ENCODE measurements around the gene PITRM1.
"Not testable (repeated sequence)": the region's sequence is repeated elsewhere in the genome, so short reads cannot be mapped to it uniquely, and the experiment has no call there.

The PITRM1 gene

DNA sequence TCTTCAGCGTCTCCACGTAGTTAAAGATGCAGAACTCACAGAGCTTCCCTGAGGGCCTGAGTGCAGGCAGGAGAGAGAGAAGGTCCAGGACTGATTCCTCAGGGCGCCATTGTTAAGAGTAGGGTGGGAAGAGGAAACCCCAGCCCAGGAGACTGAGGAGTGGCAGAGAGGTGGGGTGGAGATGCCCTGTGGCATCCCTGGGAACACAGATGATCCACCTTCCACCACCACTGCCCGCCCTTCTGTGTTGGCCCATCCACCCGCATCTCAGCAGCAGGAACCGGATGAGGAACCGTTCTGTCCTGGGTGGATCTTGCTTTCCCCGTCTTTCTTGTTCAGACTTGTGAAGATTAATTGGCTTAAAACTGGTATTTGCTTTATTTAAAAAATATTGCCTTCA, 56.9 kb downstream of the PITRM1 start:
- peak; percentile 43 for DNase-seq

DNA sequence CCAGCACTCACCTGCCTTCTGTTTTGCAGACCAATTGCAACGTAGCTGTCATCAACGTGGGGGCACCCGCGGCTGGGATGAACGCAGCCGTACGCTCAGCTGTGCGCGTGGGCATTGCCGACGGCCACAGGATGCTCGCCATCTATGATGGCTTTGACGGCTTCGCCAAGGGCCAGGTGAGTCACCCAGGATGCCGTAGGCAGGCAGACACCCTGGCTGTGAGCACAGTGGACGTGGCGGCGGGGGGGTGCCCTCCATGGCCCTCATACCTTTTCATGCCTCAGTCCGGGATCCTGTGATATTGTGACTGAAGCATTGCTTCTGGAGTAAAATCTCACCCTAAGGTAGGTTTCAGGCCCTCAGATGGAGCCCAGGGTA, 59.2 kb downstream of the PITRM1 start:
- no peak for DNase-seq

GRCh38 chr10:3111621-3112163, 60.9 kb downstream of the PITRM1 start:
- DNase-seq = peak; percentile 42

DNA sequence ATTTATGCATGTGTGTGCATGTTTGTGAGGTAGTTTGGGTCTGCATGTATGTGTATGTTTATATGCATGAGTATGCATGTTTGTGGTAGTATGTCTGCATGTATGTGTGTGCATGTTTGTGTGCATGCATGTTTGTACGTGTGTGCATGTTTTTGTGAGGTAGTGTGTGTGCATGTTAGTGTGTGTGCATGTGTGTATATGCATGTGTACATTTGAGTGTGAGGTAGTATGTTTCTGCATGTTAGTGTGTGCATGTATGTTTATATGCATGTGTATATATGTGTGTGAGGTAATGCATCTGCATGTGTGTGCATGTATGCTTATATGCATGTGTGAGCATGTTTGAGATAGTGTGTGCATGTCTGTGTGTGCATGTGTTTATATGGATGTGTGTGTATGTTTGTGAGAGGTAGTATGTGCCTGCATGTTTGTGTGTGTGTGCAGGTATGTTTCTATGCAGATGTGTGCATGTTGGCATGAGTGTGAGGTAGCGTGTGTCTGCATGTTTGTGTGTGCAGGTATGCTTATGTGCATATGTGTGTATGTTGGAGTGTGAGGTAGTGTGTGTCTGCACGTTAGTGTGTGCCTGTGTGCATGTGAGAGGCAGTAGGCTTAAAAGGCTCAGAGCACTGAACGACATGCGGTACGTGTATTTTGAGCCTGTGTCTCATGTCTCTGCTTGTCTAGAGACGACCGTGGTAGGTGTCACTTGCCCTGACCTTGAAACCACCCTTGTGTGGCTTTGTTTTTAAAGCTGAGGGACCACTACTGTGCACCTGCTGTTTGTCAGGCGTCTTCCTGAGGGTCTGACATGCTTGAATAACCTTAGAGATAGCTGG, 61.6 kb downstream of the PITRM1 start:
- no peak for DNase-seq

GRCh38 chr10:3109633-3110032, 62.9 kb downstream of the PITRM1 start:
- DNase-seq = no peak

DNA sequence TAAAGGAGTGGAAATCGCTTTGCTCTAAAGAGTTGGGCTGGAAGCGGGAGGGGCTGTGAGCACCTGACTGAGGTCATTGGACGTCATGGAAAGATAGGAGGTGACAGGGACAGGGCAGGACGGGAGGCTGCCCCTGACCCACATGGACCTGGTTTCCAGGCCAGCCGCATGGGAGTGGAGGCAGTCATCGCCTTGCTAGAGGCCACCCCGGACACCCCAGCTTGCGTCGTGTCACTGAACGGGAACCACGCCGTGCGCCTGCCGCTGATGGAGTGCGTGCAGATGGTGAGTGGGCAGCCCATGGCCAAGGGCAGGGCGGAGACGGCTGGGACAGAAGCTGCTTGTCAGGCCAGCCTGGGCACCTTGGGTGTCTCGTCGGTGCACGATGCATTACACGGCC, 63.4 kb downstream of the PITRM1 start:
- no peak for DNase-seq

GRCh38 chr10:3108575-3109105, 63.9 kb downstream of the PITRM1 start:
- no peak for DNase-seq

- no peak for DNase-seq
These were observed 64.5 kb downstream of the PITRM1 start for GRCh38 chr10:3108033-3108432.

DNA sequence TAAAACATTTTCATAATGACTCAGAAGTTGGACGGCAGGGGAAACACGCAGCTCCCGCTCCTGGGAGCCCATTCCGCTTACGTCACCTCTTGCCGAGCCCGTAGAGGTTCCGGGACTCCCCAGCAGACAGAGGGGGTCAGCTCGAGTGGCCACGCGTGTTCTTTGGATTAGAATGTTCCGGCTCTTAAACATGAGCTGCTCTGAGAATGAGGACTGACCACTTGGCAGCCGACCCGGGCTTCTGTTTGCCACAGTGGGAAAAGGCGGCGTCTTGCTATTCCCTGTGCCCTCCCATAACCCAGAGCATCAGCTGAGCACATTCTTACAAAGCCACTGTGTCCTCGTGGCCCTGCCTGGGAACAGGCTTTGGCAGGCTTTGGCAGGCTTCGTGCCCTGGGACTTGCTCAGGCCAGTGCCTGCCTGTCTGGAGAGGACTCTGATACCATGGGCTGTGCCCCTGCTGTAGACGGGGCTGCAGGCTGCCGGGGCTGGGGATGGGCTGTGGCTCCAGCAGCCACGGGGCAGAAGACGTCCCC, 65.1 kb downstream of the PITRM1 start:
- no peak for DNase-seq

- DNase-seq = no peak
These were observed 65.6 kb downstream of the PITRM1 start for GRCh38 chr10:3106928-3107425.

- not testable (repeated sequence) for DNase-seq
These were observed 66.3 kb downstream of the PITRM1 start for GRCh38 chr10:3106328-3106727.

- DNase-seq = no peak
These were observed 66.7 kb downstream of the PITRM1 start for GRCh38 chr10:3105905-3106304.

GRCh38 chr10:3105166-3105565, 67.4 kb downstream of the PITRM1 start:
- no peak for DNase-seq

DNA sequence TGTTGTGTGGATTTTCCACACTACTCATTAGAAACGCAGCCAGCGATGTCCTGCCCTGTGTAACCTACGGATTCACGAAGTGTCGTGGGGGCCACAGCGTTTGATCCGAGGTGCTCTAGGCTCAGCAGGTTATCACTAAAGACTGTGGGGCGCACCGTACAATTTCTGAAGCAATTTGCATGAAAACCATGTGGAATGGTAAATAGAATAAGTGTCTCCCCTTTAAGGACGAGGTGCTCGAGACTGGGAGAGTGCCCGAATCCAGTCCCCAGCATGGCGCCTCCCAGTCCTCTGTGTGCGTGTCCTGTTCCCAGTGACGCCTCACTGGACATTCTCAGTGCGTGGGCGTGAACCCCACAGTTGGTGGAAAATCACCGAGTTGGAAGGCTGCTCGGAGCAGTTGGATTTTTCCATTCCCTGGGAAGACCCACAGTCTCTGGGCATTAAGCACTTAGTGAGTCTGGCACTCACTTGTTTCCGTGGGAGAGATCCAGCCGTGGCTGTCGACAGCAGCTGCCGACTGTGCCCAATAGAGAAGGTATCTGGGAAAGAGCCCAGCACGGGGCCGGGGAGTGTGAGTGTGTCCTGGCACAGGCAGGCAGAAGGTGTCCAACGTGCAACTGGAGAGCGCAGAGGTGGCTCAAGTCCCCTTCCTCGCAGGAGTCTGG, 68.2 kb downstream of the PITRM1 start:
- DNase-seq = no peak

- no peak for DNase-seq
These were observed 68.9 kb downstream of the PITRM1 start for GRCh38 chr10:3103646-3104045.

DNA sequence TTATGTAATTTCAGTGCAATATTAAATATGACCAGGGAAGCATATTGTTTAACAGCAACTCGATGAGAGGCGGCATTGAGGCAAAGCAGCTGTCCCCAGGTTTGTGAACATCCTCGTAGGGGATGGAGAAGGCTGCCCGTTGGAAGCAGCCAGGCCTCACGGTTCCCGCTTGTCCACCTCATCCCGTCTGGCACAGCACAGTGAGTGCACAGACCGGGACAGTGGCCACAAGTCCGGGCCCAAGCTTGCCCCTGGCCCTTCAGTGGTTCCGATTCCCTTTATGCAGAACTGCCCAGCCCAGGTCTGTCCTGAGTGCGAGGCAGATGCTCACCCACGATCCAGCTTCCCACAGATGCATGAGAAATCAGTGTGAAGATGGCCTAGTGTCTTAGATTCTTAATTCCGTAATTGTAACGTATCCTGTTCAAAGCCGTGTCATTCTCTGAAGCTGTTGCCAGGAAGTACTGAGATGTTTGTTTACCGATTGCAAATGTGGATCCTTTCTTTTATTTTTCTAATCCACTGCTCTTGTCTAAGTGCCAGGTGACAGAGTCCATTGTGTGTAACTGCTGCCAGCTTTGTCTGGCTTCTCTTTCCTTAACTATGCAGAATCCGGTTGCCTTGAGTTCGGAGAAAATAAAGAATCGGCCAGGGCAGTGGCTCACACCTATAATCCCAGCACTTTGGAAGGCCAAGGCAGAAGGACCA, 69.7 kb downstream of the PITRM1 start:
- no peak for DNase-seq

DNA sequence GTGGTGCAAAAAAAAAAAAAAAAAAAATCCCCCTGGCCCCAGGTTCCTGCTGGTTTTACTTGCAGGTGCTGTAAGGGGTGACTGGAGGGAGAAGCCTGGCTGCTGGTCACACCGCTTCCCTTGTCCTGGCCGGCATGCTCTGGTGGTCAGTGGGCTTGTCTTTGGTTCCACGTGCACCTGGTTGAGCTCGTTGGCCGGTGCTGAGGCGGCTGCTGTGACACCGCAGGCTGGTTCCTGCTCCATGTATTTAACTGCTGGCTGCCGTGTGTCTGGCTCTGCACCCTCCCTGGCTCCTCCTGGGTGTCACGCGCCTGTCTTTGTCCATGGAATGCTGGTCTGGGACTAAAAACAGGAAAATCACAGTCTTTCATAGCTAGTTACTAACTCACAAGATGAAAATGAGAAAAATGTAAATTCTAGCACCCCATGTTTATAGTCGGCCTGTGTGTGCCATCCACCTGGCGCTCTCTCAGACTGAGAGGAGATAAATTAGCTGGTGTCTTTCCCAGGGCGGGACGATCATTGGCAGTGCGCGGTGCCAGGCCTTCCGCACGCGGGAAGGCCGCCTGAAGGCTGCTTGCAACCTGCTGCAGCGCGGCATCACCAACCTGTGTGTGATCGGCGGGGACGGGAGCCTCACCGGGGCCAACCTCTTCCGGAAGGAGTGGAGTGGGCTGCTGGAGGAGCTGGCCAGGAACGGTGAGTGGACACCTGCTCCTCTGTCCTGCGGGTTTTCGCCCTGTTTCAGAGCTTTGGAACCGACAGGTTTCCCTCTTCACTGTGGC, 71.5 kb downstream of the PITRM1 start:
- DNase-seq = no peak

DNA sequence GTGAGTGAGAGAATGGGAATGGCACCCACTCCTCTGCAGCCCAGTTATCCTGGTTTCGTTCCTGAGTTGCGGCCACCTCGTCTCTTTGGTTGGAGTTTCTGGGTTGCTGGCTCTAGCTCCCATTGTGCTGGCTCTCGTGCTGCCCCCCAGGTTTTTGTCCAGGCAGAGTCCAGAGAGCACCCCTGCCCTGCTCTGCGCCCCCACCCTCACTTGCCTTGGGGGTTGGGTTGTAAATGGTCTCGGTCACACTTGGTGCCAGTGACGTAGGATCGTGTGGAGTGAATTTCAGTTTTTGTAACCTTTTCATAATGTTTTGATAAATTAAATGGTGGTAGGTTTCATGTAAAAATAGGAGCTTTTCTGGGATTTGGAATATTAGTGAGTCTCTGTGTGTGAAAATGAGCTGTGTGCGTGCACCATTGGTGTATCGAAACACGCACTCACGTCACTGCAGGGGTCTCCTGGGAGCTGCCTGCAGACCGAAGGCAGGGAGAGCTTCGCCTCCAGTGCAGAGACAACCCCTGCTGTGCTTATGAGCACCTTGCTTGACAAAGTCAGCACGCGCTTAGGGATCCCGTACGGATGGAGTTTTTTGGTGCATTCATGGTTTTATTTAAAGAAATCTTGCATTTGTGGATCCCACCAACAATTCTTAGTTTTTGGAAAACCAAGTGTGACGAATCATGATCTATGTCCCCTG, 72.3 kb downstream of the PITRM1 start:
- DNase-seq = no peak

DNA sequence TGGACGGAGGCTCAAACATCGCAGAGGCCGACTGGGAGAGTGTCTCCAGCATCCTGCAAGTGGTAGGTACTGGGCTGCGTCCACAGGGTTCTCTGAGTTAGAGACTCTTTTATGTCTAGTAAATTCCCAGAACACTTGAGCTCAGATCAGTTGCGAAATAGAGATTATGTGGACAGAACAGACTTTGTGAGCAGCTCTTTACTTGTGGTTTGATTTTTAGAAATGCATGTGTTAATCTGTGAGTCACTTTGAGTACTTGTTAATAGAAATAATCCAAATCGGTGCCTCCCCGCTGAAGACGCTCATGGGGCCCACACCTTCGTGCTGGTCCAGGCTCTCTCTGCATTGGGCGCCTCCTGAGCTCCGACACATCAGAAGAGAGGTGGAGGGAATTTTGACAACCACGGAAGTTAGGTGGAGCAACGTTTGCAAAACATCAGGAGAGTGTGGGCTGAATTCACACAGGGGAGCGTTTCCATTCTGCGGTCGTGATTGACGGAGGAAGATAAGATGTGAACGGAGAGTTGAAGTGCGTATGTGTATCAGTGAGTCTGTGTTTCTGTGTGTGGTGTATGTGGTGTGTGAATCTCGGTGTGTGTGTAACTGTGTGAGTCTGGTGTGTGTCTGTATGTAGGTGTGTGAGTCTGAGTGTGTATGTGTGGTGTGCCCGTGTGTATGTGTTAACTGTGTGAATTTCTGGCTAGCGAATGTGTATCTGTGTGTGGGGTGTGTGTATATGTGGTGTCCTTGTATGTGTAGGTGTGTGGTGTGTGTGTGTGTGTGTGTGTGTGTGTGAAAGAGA, 73.1 kb downstream of the PITRM1 start:
- DNase-seq = no peak

DNA sequence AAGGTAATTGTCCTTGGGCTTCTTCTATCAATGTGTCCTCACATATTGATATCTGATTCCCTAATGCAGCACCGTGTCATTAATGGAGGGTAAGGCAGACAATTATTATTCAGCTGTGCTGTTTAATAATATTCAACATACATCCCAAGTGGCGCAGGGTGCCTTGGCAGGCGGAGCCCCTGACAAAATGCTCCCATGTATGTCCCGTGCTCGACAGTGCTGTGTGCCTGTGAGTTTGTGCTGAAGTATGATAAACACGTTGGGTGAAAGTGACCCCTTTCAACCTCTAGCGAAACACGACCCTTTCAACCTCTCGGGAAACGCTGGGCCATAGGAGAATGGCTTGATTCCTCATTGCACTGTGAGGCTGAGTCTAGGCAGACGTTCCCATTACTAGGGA, 73.9 kb downstream of the PITRM1 start:
- no peak for DNase-seq

GRCh38 chr10:3097160-3097559, 75.4 kb downstream of the PITRM1 start:
- no peak for DNase-seq
